ENCODE data around the gene CASP8AP2.
"Not testable (repeated sequence)": the region's sequence is repeated elsewhere in the genome, so short reads cannot be mapped to it uniquely, and the experiment has no call there.

Gene CASP8AP2

GRCh38 chr6:89817481-89817880, 12.2 kb upstream of the CASP8AP2 start:
- H3K27ac ChIP-seq: no peak overlapping the region
- H3K36me3 ChIP-seq (replicated peaks): no peaks in the 10 kb centered on the region
- no peak for DNase-seq
- TF ChIP-seq CTCF (IDR thresholded peaks at IDR 0.05; ENCODE audit: low read depth, low read length, missing control alignments): no peak
- H3K27me3 ChIP-seq (replicated peaks): no peaks in the 10 kb centered on the region
- H3K4me3 ChIP-seq (ENCODE audit: low read depth, low read length): no peak overlapping the region
- in situ Hi-C loops (cut with HindIII; ENCODE audit: low pct_ligation_motif_present, low sequenced_read_pairs): no loop called here

GRCh38 chr6:89818977-89819335, 10.7 kb upstream of the CASP8AP2 start:
- peak; percentile 5 for DNase-seq
- TF ChIP-seq CTCF (IDR thresholded peaks at IDR 0.05; ENCODE audit: low read depth, low read length, missing control alignments): no peak
- in situ Hi-C loops (cut with HindIII; ENCODE audit: low pct_ligation_motif_present, low sequenced_read_pairs): no loop called here

GRCh38 chr6:89819336-89820130, 10.1 kb upstream of the CASP8AP2 start, which contains the start of gene MDN1:
Gene MDN1 (minus strand): TSS chr6:89819794. CDS start chr6:89819607, 187 bp downstream.
- peak; percentile 87 for DNase-seq
- TF ChIP-seq CTCF (IDR thresholded peaks at IDR 0.05; ENCODE audit: low read depth, low read length, missing control alignments): no peak
- in situ Hi-C loops (cut with HindIII; ENCODE audit: low pct_ligation_motif_present, low sequenced_read_pairs): no loop called here
- Histone ChIP-seq H3K4me3 (ENCODE audit: low read depth, low read length) (peak within 1 kb of the TSS; percentile 99), H3K27me3 (replicated peaks) (no peaks in the 10 kb centered on the region), H3K36me3 (replicated peaks) (no peaks in the 10 kb centered on the region), H3K27ac (peak within 1 kb of the TSS; percentile 66)

More at GRCh38 chr6:89818977-89819335, 10.7 kb upstream of the CASP8AP2 start:
- H3K27me3 ChIP-seq (replicated peaks): no peaks in the 10 kb centered on the region
- H3K27ac ChIP-seq: peak overlapping the region; percentile 66
- H3K36me3 ChIP-seq (replicated peaks): no peaks in the 10 kb centered on the region
- peak overlapping the region; percentile 99 for H3K4me3 ChIP-seq (ENCODE audit: low read depth, low read length)

GRCh38 chr6:89826029-89826528, 3.6 kb upstream of the CASP8AP2 start:
- Histone ChIP-seq H3K27ac (no peak overlapping the region), H3K36me3 (replicated peaks) (no peaks in the 10 kb centered on the region), H3K27me3 (replicated peaks) (no peaks in the 10 kb centered on the region), H3K4me3 (ENCODE audit: low read depth, low read length) (no peak overlapping the region)
- in situ Hi-C loops (cut with HindIII; ENCODE audit: low pct_ligation_motif_present, low sequenced_read_pairs): no loop called here
- peak; percentile 75 for DNase-seq
- TF ChIP-seq CTCF (IDR thresholded peaks at IDR 0.05; ENCODE audit: low read depth, low read length, missing control alignments): no peak

GRCh38 chr6:89828475-89828987, 1.1 kb upstream of the CASP8AP2 start:
- DNase-seq; H3K36me3 ChIP-seq (replicated peaks); H3K27me3 ChIP-seq (replicated peaks); in situ Hi-C loops (cut with HindIII; ENCODE audit: low pct_ligation_motif_present, low sequenced_read_pairs): not testable (repeated sequence)
- H3K27ac ChIP-seq: peak overlapping the region; percentile 44
- peak overlapping the region; percentile 80 for H3K4me3 ChIP-seq (ENCODE audit: low read depth, low read length)

GRCh38 chr6:89828988-89829471, 650 bp upstream of the CASP8AP2 start:
- DNase-seq: no peak
- no peak for TF ChIP-seq CTCF (IDR thresholded peaks at IDR 0.05; ENCODE audit: low read depth, low read length, missing control alignments)
- Histone ChIP-seq H3K27me3 (replicated peaks) (no peaks in the 10 kb centered on the region), H3K4me3 (ENCODE audit: low read depth, low read length) (peak overlapping the region; percentile 80), H3K36me3 (replicated peaks) (peaks cover 6% of the 10 kb centered on the region), H3K27ac (peak overlapping the region; percentile 44)
- in situ Hi-C loops (cut with HindIII; ENCODE audit: low pct_ligation_motif_present, low sequenced_read_pairs): no loop called here
